ENCODE measurements around the gene CXCR3. TPM values are rescaled to one million over a fixed set of nuclear protein-coding genes. Genes with fewer than 3 reads are reported as not detected.
"Not testable (repeated sequence)": the region's sequence is repeated elsewhere in the genome, so short reads cannot be mapped to it uniquely, and the experiment has no call there.

CXCR3 gene
- total RNA-seq, 1 experiment from 2014 or later, result not detected

GRCh38 chrX:71616672-71617529 lies 1.4 kb downstream of the CXCR3 start:
- DNase-seq (ENCODE audit: low spot score), result no peak

GRCh38 chrX:71615954-71616353 lies 2.4 kb downstream of the CXCR3 start:
- DNase-seq (ENCODE audit: low spot score), result no peak
- in situ Hi-C loops (cut with HindIII; ENCODE audit: low sequenced_read_pairs), result no loop called here

More at GRCh38 chrX:71616672-71617529, 1.4 kb downstream of the CXCR3 start:
- in situ Hi-C loops (cut with HindIII; ENCODE audit: low sequenced_read_pairs), result no loop called here

- DNase-seq (ENCODE audit: low spot score), result no peak
- in situ Hi-C loops (cut with HindIII; ENCODE audit: low sequenced_read_pairs), result no loop called here
Measured at GRCh38 chrX:71615056-71615455, 3.3 kb downstream of the CXCR3 start.

- DNase-seq (ENCODE audit: low spot score), result no peak
- in situ Hi-C loops (cut with HindIII; ENCODE audit: low sequenced_read_pairs), result no loop called here
Measured at GRCh38 chrX:71612256-71612655, 6.1 kb downstream of the CXCR3 start.

GRCh38 chrX:71611736-71612135 lies 6.6 kb downstream of the CXCR3 start:
- DNase-seq (ENCODE audit: low spot score); in situ Hi-C loops (cut with HindIII; ENCODE audit: low sequenced_read_pairs): not testable (repeated sequence)

GRCh38 chrX:71609095-71609750 lies 9.1 kb downstream of the CXCR3 start:
- in situ Hi-C loops (cut with HindIII; ENCODE audit: low sequenced_read_pairs), result no loop called here
- no peak for DNase-seq (ENCODE audit: low spot score)

- no peak for DNase-seq (ENCODE audit: low spot score)
- in situ Hi-C loops (cut with HindIII; ENCODE audit: low sequenced_read_pairs), result no loop called here
Measured at GRCh38 chrX:71607488-71607887, 10.8 kb downstream of the CXCR3 start.

- DNase-seq (ENCODE audit: low spot score), result no peak
- in situ Hi-C loops (cut with HindIII; ENCODE audit: low sequenced_read_pairs), result no loop called here
Measured at GRCh38 chrX:71606536-71607216, 11.6 kb downstream of the CXCR3 start.

- DNase-seq (ENCODE audit: low spot score), result no peak
- in situ Hi-C loops (cut with HindIII; ENCODE audit: low sequenced_read_pairs), result no loop called here
Measured at GRCh38 chrX:71604796-71605568, 13.3 kb downstream of the CXCR3 start.

- in situ Hi-C loops (cut with HindIII; ENCODE audit: low sequenced_read_pairs), result no loop called here
- no peak for DNase-seq (ENCODE audit: low spot score)
Measured at GRCh38 chrX:71604141-71604540, 14.2 kb downstream of the CXCR3 start.

- DNase-seq (ENCODE audit: low spot score), result no peak
- in situ Hi-C loops (cut with HindIII; ENCODE audit: low sequenced_read_pairs), result no loop called here
Measured at GRCh38 chrX:71603618-71604017, 14.7 kb downstream of the CXCR3 start.

GRCh38 chrX:71599965-71600364 lies 18.3 kb downstream of the CXCR3 start:
- in situ Hi-C loops (cut with HindIII; ENCODE audit: low sequenced_read_pairs), result no loop called here
- no peak for DNase-seq (ENCODE audit: low spot score)

- in situ Hi-C loops (cut with HindIII; ENCODE audit: low sequenced_read_pairs), result not testable (repeated sequence)
Measured at GRCh38 chrX:71593210-71593609, 25.1 kb downstream of the CXCR3 start.

GRCh38 chrX:71586929-71587328 lies 31.4 kb downstream of the CXCR3 start:
- no peak for DNase-seq (ENCODE audit: low spot score)
- in situ Hi-C loops (cut with HindIII; ENCODE audit: low sequenced_read_pairs), result no loop called here

More at GRCh38 chrX:71593210-71593609, 25.1 kb downstream of the CXCR3 start:
- DNase-seq (ENCODE audit: low spot score), result not testable (repeated sequence)

GRCh38 chrX:71581210-71581609 lies 37.1 kb downstream of the CXCR3 start:
- DNase-seq (ENCODE audit: low spot score), result no peak
- in situ Hi-C loops (cut with HindIII; ENCODE audit: low sequenced_read_pairs), result no loop called here

- DNase-seq (ENCODE audit: low spot score), result no peak
Measured at GRCh38 chrX:71579990-71580380, 38.3 kb downstream of the CXCR3 start.

GRCh38 chrX:71579136-71579989 lies 38.9 kb downstream of the CXCR3 start:
- in situ Hi-C loops (cut with HindIII; ENCODE audit: low sequenced_read_pairs), result no loop called here
- DNase-seq (ENCODE audit: low spot score), result no peak

More at GRCh38 chrX:71579990-71580380, 38.3 kb downstream of the CXCR3 start:
- in situ Hi-C loops (cut with HindIII; ENCODE audit: low sequenced_read_pairs), result no loop called here
